ENCODE results near the gene PNPLA5. TPM values are rescaled to one million over a fixed set of nuclear protein-coding genes. Genes with fewer than 3 reads are reported as not detected.

Gene PNPLA5
- total RNA-seq, 2 donors from 2014 or later = 0.68 to 0.73 TPM

DNA sequence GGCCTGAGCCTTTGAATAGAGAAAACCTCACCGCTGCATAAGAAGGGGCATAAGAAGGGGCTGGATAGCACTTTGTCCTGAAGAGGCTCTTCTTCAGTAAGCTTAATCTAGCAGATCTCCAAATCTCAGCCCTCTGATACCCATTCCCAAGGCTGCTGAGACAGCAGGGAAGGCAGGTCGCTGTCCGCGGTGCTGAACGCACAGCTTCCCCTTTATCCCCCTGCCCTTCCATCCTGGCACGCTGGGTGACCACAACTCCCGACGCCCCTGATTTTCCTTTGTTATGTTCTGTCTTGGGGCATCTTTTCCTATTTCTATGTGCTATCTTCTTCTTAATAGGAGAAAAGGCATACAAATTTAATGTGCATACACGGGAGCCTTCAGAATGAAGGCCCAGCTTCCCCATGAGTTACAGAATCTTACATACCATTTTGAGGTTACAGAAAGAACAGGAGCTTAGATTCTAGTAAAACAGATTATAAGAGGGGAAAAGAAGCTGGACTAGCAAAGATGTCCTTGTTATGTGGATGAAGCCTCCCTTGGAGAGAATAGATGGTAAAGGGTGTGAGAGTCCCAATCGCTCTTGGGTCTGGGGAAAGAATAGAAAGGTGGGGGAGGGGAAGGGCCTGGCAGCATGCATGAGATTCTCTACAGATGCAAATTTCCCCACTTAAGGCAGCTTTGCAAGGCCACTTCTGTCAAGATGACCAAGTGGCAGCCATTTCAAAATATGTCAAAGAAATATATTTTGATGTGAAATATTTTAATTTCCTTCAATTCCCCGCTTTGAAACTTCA lies 23.8 kb downstream of the PNPLA5 start:
- WGBS, 2 experiments (ENCODE audit: insufficient coverage in 1 of 2, insufficient read length in 1 of 2) = 4 to 9% methylated on average over 9 to 11 of the region's 11 CpGs
- H3K27me3 Mint-ChIP-seq (ENCODE audit: insufficient read depth) = peaks cover 4% of the 10 kb centered on the region
- H3K27ac Mint-ChIP-seq = no peak overlapping the region
- no peaks in the 10 kb centered on the region for H3K36me3 Mint-ChIP-seq (ENCODE audit: low read depth)
- Histone ChIP-seq H3K27me3 (ENCODE audit: control insufficient read depth, insufficient read depth, low read length, poor library complexity, severe bottlenecking) (no peaks in the 10 kb centered on the region), H3K36me3 (ENCODE audit: control insufficient read depth, insufficient read depth, low read length) (no peaks in the 10 kb centered on the region), H3K4me1 (ENCODE audit: control insufficient read depth, insufficient read depth, low read length) (no peaks in the 10 kb centered on the region), H3K4me3 (ENCODE audit: low read length) (no peak overlapping the region), H3K27ac (ENCODE audit: low read depth, low read length) (no peak overlapping the region), H3K9ac (ENCODE audit: extremely low read depth, low read length, poor library complexity, severe bottlenecking) (no peak overlapping the region), H3K9me3 (ENCODE audit: control insufficient read depth, low read length) (no peaks in the 10 kb centered on the region)
- H3K9me3 Mint-ChIP-seq = peaks cover 3% of the 10 kb centered on the region
- TF ChIP-seq, protein P1, sequence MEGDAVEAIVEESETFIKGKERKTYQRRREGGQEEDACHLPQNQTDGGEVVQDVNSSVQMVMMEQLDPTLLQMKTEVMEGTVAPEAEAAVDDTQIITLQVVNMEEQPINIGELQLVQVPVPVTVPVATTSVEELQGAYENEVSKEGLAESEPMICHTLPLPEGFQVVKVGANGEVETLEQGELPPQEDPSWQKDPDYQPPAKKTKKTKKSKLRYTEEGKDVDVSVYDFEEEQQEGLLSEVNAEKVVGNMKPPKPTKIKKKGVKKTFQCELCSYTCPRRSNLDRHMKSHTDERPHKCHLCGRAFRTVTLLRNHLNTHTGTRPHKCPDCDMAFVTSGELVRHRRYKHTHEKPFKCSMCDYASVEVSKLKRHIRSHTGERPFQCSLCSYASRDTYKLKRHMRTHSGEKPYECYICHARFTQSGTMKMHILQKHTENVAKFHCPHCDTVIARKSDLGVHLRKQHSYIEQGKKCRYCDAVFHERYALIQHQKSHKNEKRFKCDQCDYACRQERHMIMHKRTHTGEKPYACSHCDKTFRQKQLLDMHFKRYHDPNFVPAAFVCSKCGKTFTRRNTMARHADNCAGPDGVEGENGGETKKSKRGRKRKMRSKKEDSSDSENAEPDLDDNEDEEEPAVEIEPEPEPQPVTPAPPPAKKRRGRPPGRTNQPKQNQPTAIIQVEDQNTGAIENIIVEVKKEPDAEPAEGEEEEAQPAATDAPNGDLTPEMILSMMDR (conservative IDR thresholded peaks at IDR 0.05) = peak; percentile 23
- H3K4me1 Mint-ChIP-seq = no peaks in the 10 kb centered on the region
- H3K4me3 Mint-ChIP-seq = no peak overlapping the region
- DNase-seq = peak; percentile 94

DNA sequence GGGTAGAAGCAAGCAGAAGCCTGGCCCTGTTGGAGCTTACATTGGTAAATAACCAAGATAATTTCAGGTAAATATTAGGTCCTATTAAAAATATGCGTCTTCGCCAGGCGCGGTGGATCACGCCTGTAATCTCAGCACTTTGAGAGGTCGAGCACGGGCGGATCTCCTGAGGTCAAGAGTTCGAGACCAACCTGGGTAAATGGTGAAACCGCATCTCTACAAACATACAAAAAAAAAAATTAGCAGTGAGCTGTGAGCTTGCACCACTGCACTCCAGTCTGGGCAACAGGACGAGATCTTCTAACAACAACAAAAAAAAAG lies 29.0 kb downstream of the PNPLA5 start:
- Histone ChIP-seq H3K27ac (ENCODE audit: low read depth, low read length) (no peak overlapping the region), H3K27me3 (ENCODE audit: control insufficient read depth, insufficient read depth, low read length, poor library complexity, severe bottlenecking) (no peaks in the 10 kb centered on the region), H3K9me3 (ENCODE audit: control insufficient read depth, low read length) (peaks cover under 1% of the 10 kb centered on the region), H3K4me1 (ENCODE audit: control insufficient read depth, insufficient read depth, low read length) (peaks cover 6% of the 10 kb centered on the region), H3K36me3 (ENCODE audit: control insufficient read depth, insufficient read depth, low read length) (no peaks in the 10 kb centered on the region), H3K4me3 (ENCODE audit: low read length) (peak overlapping the region; percentile 65), H3K9ac (ENCODE audit: extremely low read depth, low read length, poor library complexity, severe bottlenecking) (no peak overlapping the region)
- no peak for DNase-seq
- peak overlapping the region; percentile 90 for H3K27ac Mint-ChIP-seq
- H3K4me3 Mint-ChIP-seq = peak overlapping the region; percentile 69
- H3K9me3 Mint-ChIP-seq = peaks cover under 1% of the 10 kb centered on the region
- 92 to 96% methylated on average over 7 to 11 of the region's 11 CpGs for WGBS, 2 experiments (ENCODE audit: insufficient coverage in 1 of 2, insufficient read length in 1 of 2)
- H3K36me3 Mint-ChIP-seq (ENCODE audit: low read depth) = peaks cover 10% of the 10 kb centered on the region
- peaks cover 14% of the 10 kb centered on the region for H3K4me1 Mint-ChIP-seq
- TF ChIP-seq, protein P1 (conservative IDR thresholded peaks at IDR 0.05) = no peak
- peaks cover 4% of the 10 kb centered on the region for H3K27me3 Mint-ChIP-seq (ENCODE audit: insufficient read depth)

DNA sequence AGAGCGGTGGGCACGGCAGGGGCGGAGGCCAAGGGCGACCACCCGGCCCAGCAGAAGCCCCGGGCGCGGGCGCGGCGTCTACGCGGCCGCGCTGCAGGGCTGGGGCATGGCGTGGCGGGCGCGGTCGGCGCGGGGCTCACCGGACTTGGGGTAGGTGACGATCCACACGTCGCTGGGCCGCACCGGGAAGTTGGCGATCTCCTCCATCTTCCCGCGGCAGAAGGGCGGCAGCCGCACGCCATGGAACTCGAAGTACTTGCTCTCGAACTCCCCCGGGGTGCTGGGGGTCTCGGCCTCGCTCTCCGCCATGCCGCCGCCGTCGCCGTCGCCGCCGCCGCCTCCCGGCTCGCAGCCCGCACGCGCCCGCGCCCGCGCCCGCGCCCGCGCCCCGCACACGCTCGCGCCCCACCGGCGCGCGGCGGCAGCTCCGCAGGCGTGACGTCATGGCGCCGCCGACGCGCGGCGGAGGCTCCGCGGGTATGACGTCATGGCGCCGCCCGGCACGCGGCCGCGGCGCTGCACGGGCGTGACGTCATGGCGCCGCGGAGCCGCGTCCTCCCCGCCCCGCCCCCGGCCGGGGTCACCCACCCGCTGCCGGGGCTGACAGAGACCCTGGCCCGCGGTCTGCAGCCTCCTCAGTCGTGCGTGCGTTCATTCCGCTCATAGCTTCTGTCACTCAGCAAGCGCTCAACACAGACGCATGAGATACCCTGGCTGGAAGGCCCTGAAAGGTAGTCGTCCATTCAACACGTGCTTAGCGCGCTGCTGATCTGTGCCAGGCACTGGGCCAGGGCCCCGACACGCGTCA lies 29.5 kb downstream of the PNPLA5 start, which contains the start of gene SULT4A1:
Gene SULT4A1 (minus strand): TSS at position 440 of the 808 bp plus-strand sequence. CDS start 131 bp downstream, at position 309.
- Histone ChIP-seq H3K27ac (ENCODE audit: low read depth, low read length) (no peak within 1 kb of the TSS), H3K9ac (ENCODE audit: extremely low read depth, low read length, poor library complexity, severe bottlenecking) (peak within 1 kb of the TSS; percentile 29), H3K36me3 (ENCODE audit: control insufficient read depth, insufficient read depth, low read length) (no peaks in the 10 kb centered on the region), H3K4me1 (ENCODE audit: control insufficient read depth, insufficient read depth, low read length) (peaks cover 6% of the 10 kb centered on the region), H3K4me3 (ENCODE audit: low read length) (peak within 1 kb of the TSS; percentile 86), H3K9me3 (ENCODE audit: control insufficient read depth, low read length) (peaks cover 6% of the 10 kb centered on the region), H3K27me3 (ENCODE audit: control insufficient read depth, insufficient read depth, low read length, poor library complexity, severe bottlenecking) (no peaks in the 10 kb centered on the region)
- TF ChIP-seq, protein P1 (conservative IDR thresholded peaks at IDR 0.05) = no peak
- Mint-ChIP-seq H3K9me3 (peaks cover 6% of the 10 kb centered on the region), H3K4me3 (peak within 1 kb of the TSS; percentile 69), H3K4me1 (peaks cover 14% of the 10 kb centered on the region), H3K36me3 (ENCODE audit: low read depth) (peaks cover 13% of the 10 kb centered on the region), H3K27ac (peak within 1 kb of the TSS; percentile 90), H3K27me3 (ENCODE audit: insufficient read depth) (peaks cover 4% of the 10 kb centered on the region)
- 6 to 10% methylated on average over 43 to 121 of the region's 121 CpGs for WGBS, 2 experiments (ENCODE audit: insufficient coverage in 1 of 2, insufficient read length in 1 of 2)
- DNase-seq = peak; percentile 75
